Gastrocnemius medialis (tissue), 4 donors: ENCODE results near the gene UTS2B.

Source experiments
- CTCF ChIP-seq, 5 experiments: fragments of 450-650 bp in 3 of 5; fragments of 200-600 bp in 2 of 5; sonication (generic) in 2 of 5; IDR thresholded peaks in 4 of 5; conservative IDR thresholded peaks in 1 of 5; 1 replicate in 4 of 5; 2 replicates in 1 of 5; pipeline ENCODE4 v1.5.1; 2016 to 2019; ENCODE audit warnings: antibody characterized with exemption in 5 of 5, mild to moderate bottlenecking in 3 of 5, moderate library complexity in 3 of 5
- POLR2A ChIP-seq, 2 donors: fragments of 450-650 bp; IDR thresholded peaks; one replicate each; pipeline ENCODE4 v1.6.1; 2017; ENCODE audit warnings: antibody characterized with exemption in 2 of 2, mild to moderate bottlenecking in 2 of 2, moderate library complexity in 2 of 2

- no peak for TF ChIP-seq CTCF (IDR thresholded peaks at IDR 0.05 in 4 of 5, conservative IDR thresholded peaks at IDR 0.05 in 1 of 5)
- TF ChIP-seq POLR2A (IDR thresholded peaks at IDR 0.05), result no peak
Measured at GRCh38 chr3:191314109-191314728, 16.1 kb downstream of the UTS2B start.
